22Rv1 (cell line): ENCODE measurements around the gene KRTAP9-4.
"Not testable (repeated sequence)": the region's sequence is repeated elsewhere in the genome, so short reads cannot be mapped to it uniquely, and the experiment has no call there.

Experiments
- CTCF ChIP-seq: fragments of 450-650 bp; IDR thresholded peaks from 2 replicates; pipeline ENCODE4 v1.5.1; 2017; ENCODE audit warnings: mild to moderate bottlenecking
- ZFX ChIP-seq: fragments of 450-650 bp; IDR thresholded peaks from 2 replicates; pipeline ENCODE4 v1.6.1; 2017; ENCODE audit warnings: antibody characterized with exemption, borderline replicate concordance

- TF ChIP-seq CTCF, ZFX: not testable (repeated sequence)
These were observed 26.2 kb downstream of the KRTAP9-4 start, which contains the start of gene KRTAP9-7 for GRCh38 chr17:41275648-41276190.
